NCI-H1417 (cell line): Measurements from ENCODE around the gene RASGRP4.
A peak's percentile ranks its signal among the peaks of the same experiment; 100 is the strongest.
"Not testable (repeated sequence)": the region's sequence is repeated elsewhere in the genome, so short reads cannot be mapped to it uniquely, and the experiment has no call there.

Experiments used
- DNase-seq, 3 experiments: peaks; one replicate each; lab custom pipeline; 2025; lab: John Stamatoyannopoulos, UW

The RASGRP4 gene

DNA sequence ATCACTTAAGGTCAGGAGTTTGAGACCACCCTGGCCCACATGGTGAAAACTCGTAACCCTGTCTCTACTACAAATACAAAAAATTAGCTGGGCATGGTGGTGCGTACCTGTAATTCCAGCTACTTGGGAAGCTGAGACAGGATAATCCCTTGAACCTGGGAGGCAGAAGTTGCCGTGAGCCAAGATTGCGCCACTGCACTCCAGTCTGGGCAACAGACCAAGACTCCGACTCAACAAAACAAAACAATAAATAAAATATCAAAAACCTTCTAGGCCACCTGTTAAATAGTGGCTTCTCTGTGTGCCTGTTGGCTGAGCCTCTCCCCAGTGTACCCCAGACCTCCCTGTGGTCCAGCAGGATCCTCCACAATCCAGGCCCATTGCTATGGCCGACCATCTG is 54.9 kb downstream of the RASGRP4 start:
- no peak for DNase-seq

DNA sequence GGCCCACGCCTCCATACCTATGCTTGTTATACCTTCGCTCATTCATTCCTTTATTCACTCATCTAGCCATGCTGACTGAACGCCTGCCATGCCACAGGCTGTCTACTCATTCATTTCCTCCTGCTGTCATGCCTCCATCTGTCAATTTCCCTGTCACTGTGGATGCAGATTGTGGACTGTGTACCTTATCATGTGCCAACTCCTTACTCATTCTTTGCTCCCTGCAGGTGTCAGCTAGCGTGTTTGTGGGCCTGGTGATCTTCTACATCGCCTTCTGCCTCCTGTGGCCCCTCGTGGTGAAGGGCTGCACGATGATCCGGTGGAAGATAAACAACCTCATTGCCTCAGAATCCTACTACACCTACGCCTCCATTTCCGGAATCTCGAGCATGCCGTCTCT is 55.7 kb downstream of the RASGRP4 start:
- no peak for DNase-seq

DNA sequence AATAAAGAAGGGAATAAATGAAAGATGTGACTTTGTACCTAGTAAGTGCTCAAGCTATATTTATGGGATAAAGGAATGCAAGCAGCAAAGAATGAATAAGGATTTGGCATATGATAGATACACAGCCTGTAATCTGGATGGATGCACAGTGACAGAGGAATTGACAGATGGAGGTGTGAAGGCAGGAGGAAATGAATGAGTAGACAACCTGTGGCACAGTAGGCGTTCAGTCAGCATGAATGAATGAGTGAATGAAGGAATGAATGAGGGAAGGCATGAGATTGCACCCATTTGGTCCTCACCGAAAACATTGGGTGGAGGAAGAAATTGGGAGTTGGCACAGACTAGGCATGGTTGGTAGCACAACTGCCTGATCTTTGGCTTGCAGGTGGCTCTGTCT is 56.4 kb downstream of the RASGRP4 start:
- no peak for DNase-seq

- DNase-seq = no peak
Measured at GRCh38 chr19:38367041-38367440, 59.0 kb downstream of the RASGRP4 start.

- DNase-seq = not testable (repeated sequence)
Measured at GRCh38 chr19:38362946-38363688, 62.9 kb downstream of the RASGRP4 start.

DNA sequence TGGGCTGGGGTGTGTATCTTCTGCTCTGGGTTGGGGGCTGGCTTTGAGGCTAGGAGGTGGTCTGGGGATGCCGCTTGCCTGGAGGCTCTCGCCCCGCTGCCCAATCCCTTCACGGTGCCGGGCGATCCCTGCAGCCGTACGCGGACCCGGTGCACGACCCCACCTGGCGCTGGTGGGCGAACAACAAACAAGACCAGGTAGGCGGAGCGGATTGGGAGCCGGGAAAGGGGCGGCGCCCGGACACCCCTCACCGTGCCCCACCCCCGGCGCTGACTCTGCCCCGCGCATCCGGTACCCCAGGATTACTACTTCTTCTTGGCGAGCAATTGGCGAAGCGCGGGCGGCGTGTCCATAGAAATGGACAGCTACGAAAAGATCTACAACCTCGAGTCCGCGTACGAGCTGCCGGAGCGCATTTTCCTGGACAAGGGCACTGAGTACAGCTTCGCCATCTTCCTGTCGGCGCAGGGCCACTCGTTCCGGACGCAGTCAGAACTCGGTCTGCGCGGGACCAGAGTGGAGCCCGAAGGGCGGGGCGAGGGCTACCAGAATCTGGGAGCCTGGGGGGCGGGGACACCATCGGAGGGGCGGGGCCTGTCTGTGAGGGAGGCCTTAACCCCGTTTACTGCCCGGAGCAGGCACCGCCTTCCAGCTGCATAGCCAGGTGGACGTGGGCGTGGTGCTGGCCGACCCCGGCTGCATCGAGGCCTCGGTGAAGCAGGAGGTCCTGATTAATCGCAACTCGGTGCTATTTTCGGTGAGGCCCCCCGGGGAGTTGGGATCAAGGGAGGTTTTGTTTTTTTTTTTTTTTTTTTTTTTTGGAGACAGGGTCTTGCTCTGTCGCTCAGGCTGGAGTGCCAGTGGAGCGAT is 63.7 kb downstream of the RASGRP4 start:
- peak; percentile 76 to 80 (median 77) for DNase-seq

- peak; percentile 73 to 78 (median 75) for DNase-seq
Measured at GRCh38 chr19:38361633-38362075, 64.4 kb downstream of the RASGRP4 start.

DNA sequence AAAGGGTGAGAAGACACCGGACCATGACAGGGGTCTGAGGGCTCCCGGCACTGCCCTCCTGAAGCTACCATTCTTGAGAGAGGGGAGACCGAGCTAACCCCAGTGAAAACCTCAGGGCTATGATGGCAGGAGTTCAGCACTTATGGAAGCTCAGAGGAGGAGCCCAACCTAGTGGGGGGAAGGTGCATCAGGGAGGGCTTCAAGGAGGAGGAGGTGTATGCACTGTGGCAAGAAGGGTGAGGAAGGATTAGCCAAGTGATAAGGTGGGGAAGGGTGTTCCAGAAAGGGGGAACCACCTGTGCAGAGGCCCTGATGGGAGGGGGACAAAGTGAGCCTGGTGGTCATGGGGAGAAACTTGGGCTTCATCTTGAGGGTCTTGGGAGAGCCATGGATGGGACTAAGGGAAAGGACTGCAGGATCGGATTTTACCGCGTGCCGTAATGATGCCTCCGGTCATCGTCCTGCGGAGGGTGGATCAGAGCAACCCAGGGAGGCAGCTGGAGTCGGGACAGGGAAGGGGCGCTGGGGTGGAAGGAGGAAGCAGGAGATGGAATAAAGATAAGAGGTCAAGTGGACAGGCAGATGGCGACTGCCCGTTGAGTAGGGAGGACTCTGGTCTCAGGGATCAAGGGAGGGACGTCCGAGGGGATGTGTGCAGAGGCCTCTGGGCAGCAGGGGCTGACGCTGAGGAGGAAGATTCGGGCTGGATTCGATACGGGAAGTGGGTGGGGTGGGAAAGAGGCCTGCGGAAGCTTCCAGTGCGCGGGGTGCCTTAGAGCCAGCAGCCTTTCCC is 65.0 kb downstream of the RASGRP4 start:
- no peak for DNase-seq

DNA sequence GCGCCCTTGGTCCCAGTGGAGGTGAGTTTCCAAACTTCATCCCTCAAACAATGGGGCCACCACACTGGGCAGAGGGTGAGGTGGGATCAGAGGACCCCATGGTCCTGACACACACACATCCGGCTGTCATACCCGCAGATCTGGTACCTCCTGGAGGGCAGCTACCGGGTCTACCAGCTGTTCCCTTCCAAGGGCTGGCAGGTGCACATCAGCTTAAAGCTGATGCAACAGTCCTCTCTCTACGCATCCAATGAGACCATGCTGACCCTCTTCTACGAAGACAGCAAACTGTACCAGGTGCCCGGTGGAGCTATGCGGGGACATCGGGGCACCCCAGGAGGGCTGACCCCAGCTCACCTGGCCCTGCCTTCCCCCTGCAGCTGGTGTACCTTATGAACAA is 65.7 kb downstream of the RASGRP4 start:
- DNase-seq = peak in 1 of 3 experiments; percentile 12

DNA sequence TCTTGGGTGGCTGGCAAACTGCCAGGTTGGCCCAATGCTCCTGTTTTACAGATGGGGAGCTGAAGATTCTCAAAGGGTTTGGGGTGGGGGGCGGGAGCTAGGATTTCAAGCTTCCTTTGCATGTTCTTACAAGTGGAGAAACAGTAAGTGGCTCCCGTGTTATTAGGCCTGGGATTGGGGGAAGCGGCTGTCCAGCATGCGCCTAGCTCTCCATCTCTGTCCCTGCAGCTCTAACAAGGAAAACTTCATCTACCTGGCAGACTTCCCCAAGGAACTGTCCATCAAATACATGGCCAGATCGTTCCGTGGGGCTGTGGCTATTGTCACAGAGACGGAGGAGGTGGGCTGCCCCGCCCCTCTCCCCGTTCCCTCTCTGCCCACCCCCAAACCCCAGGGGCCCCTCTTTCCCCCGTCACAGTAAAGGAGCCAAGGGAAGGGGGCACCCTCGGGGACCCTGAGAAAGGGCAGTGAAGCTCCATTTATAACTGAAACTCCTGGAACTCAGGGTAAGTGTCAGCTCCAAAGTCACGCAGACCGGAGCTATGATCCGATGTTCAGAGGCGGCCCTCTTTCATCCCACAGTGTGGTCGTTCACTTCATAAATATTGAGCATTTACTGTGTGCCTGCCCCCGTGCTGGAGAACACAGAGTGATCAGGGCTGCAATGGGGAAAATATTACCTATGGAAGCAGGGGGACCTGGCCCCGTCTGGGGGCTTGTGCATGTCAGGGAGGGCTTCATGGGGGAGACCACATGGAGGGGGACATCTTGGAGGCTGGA is 66.6 kb downstream of the RASGRP4 start:
- no peak for DNase-seq
